Upper lobe of left lung (tissue), 4 donors: Measurements from ENCODE around the gene GPR146.

Source experiments
- EP300 ChIP-seq, 4 donors: sonication (generic); formaldehyde crosslinking; IDR thresholded peaks; one replicate each; pipeline ENCODE4 v1.5.1; 2017; ENCODE audit warnings: antibody characterized with exemption in 4 of 4, control low read depth in 2 of 4
- POLR2AphosphoS5 ChIP-seq, 2 donors: sonication (generic); formaldehyde crosslinking; IDR thresholded peaks; one replicate each; pipeline ENCODE4 v1.5.1; 2017; ENCODE audit warnings: antibody characterized with exemption in 2 of 2
- TF ChIP-seq, protein P1 (sequence below), 6 experiments: fragments of 450-650 bp in 4 of 6; fragments of 200-600 bp in 2 of 6; sonication (generic) in 2 of 6; IDR thresholded peaks; one replicate each; pipeline ENCODE4 v1.5.1; 2016 to 2019; ENCODE audit warnings: antibody characterized with exemption in 6 of 6

DNA sequence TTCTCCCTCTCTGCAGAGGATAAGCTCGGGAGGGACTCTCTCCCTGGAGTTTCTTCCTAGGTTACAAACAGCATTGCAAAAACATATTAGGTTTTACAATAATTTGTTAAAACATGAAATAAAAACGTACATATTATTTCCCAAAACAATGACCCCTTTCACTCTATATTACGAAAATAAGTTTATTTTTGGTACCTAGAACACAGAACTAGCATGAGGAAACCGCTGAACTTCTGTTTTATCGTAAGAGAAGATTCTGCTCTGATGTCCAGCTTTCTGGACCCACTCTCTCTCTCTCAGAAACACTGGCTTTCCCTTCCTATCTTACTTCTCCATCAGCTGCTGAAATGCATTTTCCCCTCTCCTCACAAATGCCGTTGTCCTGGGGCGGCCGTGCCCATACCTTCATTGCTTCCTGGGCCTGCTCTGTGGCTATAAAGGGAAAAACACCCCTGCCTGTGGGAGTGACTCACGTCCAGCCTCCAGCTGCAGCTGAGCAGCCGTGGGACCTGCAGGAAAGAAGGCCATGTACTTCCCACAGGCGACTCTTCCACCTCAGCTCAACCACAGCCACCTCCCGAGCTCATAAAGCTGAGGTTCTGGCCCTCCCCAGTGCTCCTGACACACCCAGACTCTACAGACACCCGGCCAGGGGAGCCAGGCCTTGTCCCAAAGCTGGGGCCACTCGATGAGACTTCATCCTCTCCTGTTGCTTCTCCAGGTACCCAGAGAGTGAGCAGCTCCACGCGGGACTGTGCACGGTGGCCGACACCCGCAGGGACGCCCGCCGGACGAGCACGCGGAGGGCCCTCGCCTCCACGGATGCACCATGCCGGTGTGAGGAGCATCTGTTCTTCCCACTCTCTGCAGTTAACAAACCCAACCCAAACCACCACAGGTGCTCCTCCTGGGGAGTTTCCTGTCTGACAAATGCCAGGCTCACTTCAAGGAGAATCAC is 46.6 kb downstream of the GPR146 start:
- TF ChIP-seq, protein P1, sequence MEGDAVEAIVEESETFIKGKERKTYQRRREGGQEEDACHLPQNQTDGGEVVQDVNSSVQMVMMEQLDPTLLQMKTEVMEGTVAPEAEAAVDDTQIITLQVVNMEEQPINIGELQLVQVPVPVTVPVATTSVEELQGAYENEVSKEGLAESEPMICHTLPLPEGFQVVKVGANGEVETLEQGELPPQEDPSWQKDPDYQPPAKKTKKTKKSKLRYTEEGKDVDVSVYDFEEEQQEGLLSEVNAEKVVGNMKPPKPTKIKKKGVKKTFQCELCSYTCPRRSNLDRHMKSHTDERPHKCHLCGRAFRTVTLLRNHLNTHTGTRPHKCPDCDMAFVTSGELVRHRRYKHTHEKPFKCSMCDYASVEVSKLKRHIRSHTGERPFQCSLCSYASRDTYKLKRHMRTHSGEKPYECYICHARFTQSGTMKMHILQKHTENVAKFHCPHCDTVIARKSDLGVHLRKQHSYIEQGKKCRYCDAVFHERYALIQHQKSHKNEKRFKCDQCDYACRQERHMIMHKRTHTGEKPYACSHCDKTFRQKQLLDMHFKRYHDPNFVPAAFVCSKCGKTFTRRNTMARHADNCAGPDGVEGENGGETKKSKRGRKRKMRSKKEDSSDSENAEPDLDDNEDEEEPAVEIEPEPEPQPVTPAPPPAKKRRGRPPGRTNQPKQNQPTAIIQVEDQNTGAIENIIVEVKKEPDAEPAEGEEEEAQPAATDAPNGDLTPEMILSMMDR (IDR thresholded peaks at IDR 0.05), result no peak
- TF ChIP-seq EP300 (IDR thresholded peaks at IDR 0.05) (no peak), POLR2AphosphoS5 (IDR thresholded peaks at IDR 0.05) (no peak)
